ENCODE measurements around the gene ZNF813. TPM values are rescaled to one million over a fixed set of nuclear protein-coding genes. Genes with fewer than 3 reads are reported as not detected.

Gene ZNF813
- total RNA-seq, 1 experiment from 2014 or later, result not detected

- TF ChIP-seq CTCF (IDR thresholded peaks at IDR 0.05; ENCODE audit: unreplicated experiment), result no peak
- Mint-ChIP-seq H3K4me1 (ENCODE audit: low read depth, unreplicated experiment) (no peaks in the 10 kb centered on the region), H3K9me3 (ENCODE audit: low read depth, unreplicated experiment) (peaks cover 17% of the 10 kb centered on the region), H3K4me3 (ENCODE audit: low read depth, unreplicated experiment) (no peak overlapping the region), H3K27me3 (ENCODE audit: unreplicated experiment) (no peaks in the 10 kb centered on the region), H3K27ac (ENCODE audit: unreplicated experiment) (no peak overlapping the region), H3K36me3 (ENCODE audit: insufficient read depth, unreplicated experiment) (no peaks in the 10 kb centered on the region)
- CTCF ChIA-PET, result no interaction called here
- DNase-seq, result no peak
- BruUV-seq (replicated peaks), result no TSS peak
- intact Hi-C loops (cut with micrococcal nuclease; ENCODE audit: unreplicated experiment), result no loop called here
These were observed 77.9 kb downstream of the ZNF813 start for GRCh38 chr19:53545271-53546065.

Other genes with a start within 250 kb of the ZNF813 start
- not detected in 2 replicates for gene ZNF677, start 212.9 kb upstream of the ZNF813 start, total RNA-seq (2022)
- gene VN1R2, start 209.4 kb upstream of the ZNF813 start, total RNA-seq (2022), result not detected in 2 replicates
- gene VN1R4, start 200.0 kb upstream of the ZNF813 start, total RNA-seq (2022), result not detected in 2 replicates
- gene ZNF845, start 134.0 kb upstream of the ZNF813 start, total RNA-seq (2022), result 8.7 and 9.4 TPM in 2 replicates
- gene ZNF525, start 102.0 kb upstream of the ZNF813 start, total RNA-seq (2022), result 20.7 and 21.2 TPM in 2 replicates
- gene ZNF765, start 72.6 kb upstream of the ZNF813 start, total RNA-seq (2022), result 13.1 and 14.8 TPM in 2 replicates
- gene ZNF761, start 35.7 kb upstream of the ZNF813 start, total RNA-seq (2022), result 10.6 and 11.4 TPM in 2 replicates
- 8.5 and 9.4 TPM in 2 replicates for gene ZNF331, start 70.4 kb downstream of the ZNF813 start, total RNA-seq (2022)
- gene DPRX, start 164.3 kb downstream of the ZNF813 start, total RNA-seq (2022), result not detected in 2 replicates